ENCODE data around the gene GCC2. TPM values are rescaled to one million over a fixed set of nuclear protein-coding genes. Genes with fewer than 3 reads are reported as not detected.

GCC2 gene
- total and polyA plus RNA-seq, 9 of the 15 experiments (the other 6 are each of a cell fraction or from before 2014, with no cell fraction given) = 11.4 to 35.7 (median 19.9) TPM

GRCh38 chr2:108448678-108449409 is at the start of gene GCC2 (continued):
- no peak for TF ChIP-seq MGA (IDR thresholded peaks at IDR 0.05)
- peak; percentile 86 for TF ChIP-seq RBBP5 (IDR thresholded peaks at IDR 0.05; ENCODE audit: borderline replicate concordance, insufficient read depth, low read length, poor library complexity, severe bottlenecking)
- peak in 1 of 2 experiments; percentile 78; a peak in 1 of 4 replicates for TF ChIP-seq ETV6 (IDR thresholded peaks at IDR 0.05; ENCODE audit: borderline replicate concordance in 1 of 2, low read depth in 2 of 2, low read length in 1 of 2)
- no peak for TF ChIP-seq ETV6 (CRISPR knock-in tag; IDR thresholded peaks at IDR 0.05; ENCODE audit: borderline replicate concordance)
- no peak for TF ChIP-seq PURB (CRISPR knock-in tag; IDR thresholded peaks at IDR 0.05; ENCODE audit: low read depth)
- peak; percentile 66 for TF ChIP-seq TBP (optimal IDR thresholded peaks at IDR 0.05; ENCODE audit: low read depth, low read length)
- no peak for TF ChIP-seq BCLAF1 (IDR thresholded peaks at IDR 0.05; ENCODE audit: borderline replicate concordance in 1 of 2, control insufficient read depth in 1 of 2, low read depth in 2 of 2, low read length in 1 of 2)
- peak; percentile 98 for TF ChIP-seq PHF8 (IDR thresholded peaks at IDR 0.05; ENCODE audit: borderline replicate concordance, low read length)
- peak in 1 of 2 experiments; percentile 18; a peak in 1 of 4 replicates for TF ChIP-seq FOXK2 (conservative IDR thresholded peaks at IDR 0.05 in 1 of 2, IDR thresholded peaks at IDR 0.05 in 1 of 2; ENCODE audit: low read depth in 2 of 2)
- no peak for TF ChIP-seq ARID1B (IDR thresholded peaks at IDR 0.05)
- no peak for TF ChIP-seq MAX (CRISPR knock-in tag; IDR thresholded peaks at IDR 0.05)
